HCT116 (cell line): ENCODE results near the gene TMCC1.

Experiments
- CEBPB ChIP-seq: IDR thresholded peaks from 2 replicates; pipeline ENCODE4 v1.6.1; 2012; ENCODE audit warnings: low read depth
- CTCF ChIP-seq, 3 experiments: fragments of 200-600 bp in 1 of 3; sonication (generic) in 1 of 3; IDR thresholded peaks in 2 of 3; conservative IDR thresholded peaks in 1 of 3; 2 replicates each; pipeline ENCODE4 v1.5.1; 2012 to 2017; ENCODE audit warnings: low read depth in 2 of 3, low read length in 2 of 3, antibody characterized with exemption in 1 of 3, borderline replicate concordance in 1 of 3, control low read depth in 1 of 3, mild to moderate bottlenecking in 1 of 3, mixed read lengths in 1 of 3, mixed run types in 1 of 3, moderate library complexity in 1 of 3; ENCODE audit not compliant: insufficient read depth in 1 of 3
- EGR1 ChIP-seq: IDR thresholded peaks from 2 replicates; pipeline ENCODE4 v1.6.1; 2012; ENCODE audit warnings: low read depth
- ELF1 ChIP-seq: IDR thresholded peaks from 2 replicates; pipeline ENCODE4 v1.6.1; 2012; ENCODE audit warnings: low read depth, borderline replicate concordance
- EZH2 ChIP-seq: fragments of 200-600 bp; sonication (generic); IDR thresholded peaks from 2 replicates; pipeline ENCODE4 v1.6.1; 2017; ENCODE audit warnings: antibody characterized with exemption, mixed run types
- MAX ChIP-seq: IDR thresholded peaks from 2 replicates; pipeline ENCODE4 v1.6.1; 2012
- POLR2A ChIP-seq: IDR thresholded peaks from 2 replicates; pipeline ENCODE4 v1.7.0; 2011; ENCODE audit warnings: borderline replicate concordance; ENCODE audit not compliant: insufficient read depth, insufficient read length; ENCODE audit errors: extremely low read depth
- POLR2AphosphoS5 ChIP-seq: IDR thresholded peaks from 2 replicates; pipeline ENCODE4 v1.6.1; 2011; ENCODE audit warnings: mild to moderate bottlenecking, low read depth, low read length, moderate library complexity
- RAD21 ChIP-seq: IDR thresholded peaks from 2 replicates; pipeline ENCODE4 v1.6.1; 2012; ENCODE audit warnings: low read depth, mild to moderate bottlenecking
- REST ChIP-seq: IDR thresholded peaks from 2 replicates; pipeline ENCODE4 v1.6.1; 2012; ENCODE audit warnings: low read depth
- SIN3A ChIP-seq: IDR thresholded peaks from 2 replicates; pipeline ENCODE4 v1.6.1; 2012; ENCODE audit warnings: low read depth
- SP1 ChIP-seq: IDR thresholded peaks from 2 replicates; pipeline ENCODE4 v1.6.1; 2012; ENCODE audit warnings: low read depth
- ZFX ChIP-seq: fragments of 450-650 bp; IDR thresholded peaks from 2 replicates; pipeline ENCODE4 v1.6.1; 2017
- ZNF274 ChIP-seq: fragments of 200-500 bp; sonication (Bioruptor generic); IDR thresholded peaks from 2 replicates; pipeline ENCODE4 v1.6.1; 2014; ENCODE audit warnings: mild to moderate bottlenecking, low read depth, low read length, inconsistent platforms

DNA sequence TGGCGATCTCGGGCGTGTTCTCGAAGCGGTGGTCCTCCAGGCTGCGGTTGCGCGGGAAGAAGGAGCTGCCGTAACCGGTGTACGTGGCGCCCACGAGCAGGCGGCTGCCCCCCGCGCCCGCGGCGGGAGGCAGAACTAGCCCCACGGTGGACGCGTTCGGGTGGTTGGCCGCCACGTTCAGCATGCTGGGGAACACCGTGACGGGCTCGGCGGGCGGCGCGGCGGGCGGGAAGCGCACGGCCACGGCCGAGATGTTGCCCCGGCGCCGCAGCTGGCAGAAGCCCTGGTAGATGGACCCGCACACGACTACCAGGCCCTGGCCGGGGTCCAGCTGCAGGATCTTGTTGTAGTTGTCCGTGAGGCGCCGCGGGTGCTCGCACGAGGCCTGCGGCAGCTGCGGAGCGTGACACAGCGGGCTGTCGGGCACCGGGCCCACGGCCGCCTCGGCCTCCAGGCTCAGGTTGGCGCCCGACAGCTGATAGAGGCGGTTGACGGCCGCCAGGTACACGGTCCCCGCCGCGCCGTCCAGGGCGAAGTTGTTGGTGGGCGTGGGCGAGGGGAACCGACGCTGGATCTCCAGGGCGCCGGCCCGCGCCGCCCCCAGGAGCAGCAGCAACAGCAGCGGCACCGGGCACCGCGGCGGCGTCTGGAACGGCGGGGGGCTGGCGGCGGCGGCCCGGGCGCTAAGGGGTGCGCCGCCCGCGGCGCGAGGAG, 287.4 kb downstream of the TMCC1 start:
- TF ChIP-seq REST (no peak), CTCF (IDR thresholded peaks at IDR 0.05 in 2 of 3, conservative IDR thresholded peaks at IDR 0.05 in 1 of 3; ENCODE audit: borderline replicate concordance in 1 of 3, insufficient read depth in 1 of 3, low read depth in 2 of 3, low read length in 2 of 3) (no peak), POLR2A (no peak), POLR2AphosphoS5 (no peak), SP1 (no peak), CEBPB (no peak), EZH2 (no peak), RAD21 (no peak), ZFX (peak; percentile 59; the same call in 1 of the 2 replicates), ELF1 (no peak), ZNF274 (no peak), SIN3A (no peak), MAX (0 out of 2 replicates have a peak, but pooled peaks have one; percentile 19), EGR1 (no peak)
